HEK293T (cell line): ENCODE results near the gene ATG7.

ENCODE experiments used
- CTCF ChIA-PET: fragments of 350-600 bp; formaldehyde crosslinking; extraction: SDS; loops from one replicate; lab custom pipeline; 2021; ENCODE audit warnings: antibody characterized with exemption, inconsistent platforms; lab: Yijun Ruan, JAX
- POLR2A ChIA-PET: fragments of 350-600 bp; formaldehyde crosslinking; extraction: SDS; loops from one replicate; lab custom pipeline; 2020; ENCODE audit warnings: antibody characterized with exemption, inconsistent platforms; lab: Yijun Ruan, JAX
- DNase-seq: peaks from one replicate; pipeline ENCODE4 v3.0.0; 2012; ENCODE audit warnings: mixed read lengths; ENCODE audit errors: extremely low spot score
- ARNT ChIP-seq: fragments of 450-650 bp; IDR thresholded peaks from 2 replicates; pipeline ENCODE4 v1.6.1; 2017; ENCODE audit warnings: mild to moderate bottlenecking
- BHLHE40 ChIP-seq: fragments of 450-650 bp; IDR thresholded peaks from 2 replicates; pipeline ENCODE4 v1.6.1; 2016; ENCODE audit warnings: mild to moderate bottlenecking, moderate library complexity, borderline replicate concordance
- CTBP1 ChIP-seq: fragments of 450-650 bp; IDR thresholded peaks from 2 replicates; pipeline ENCODE4 v1.6.1; 2016; ENCODE audit warnings: borderline replicate concordance
- ELF4 ChIP-seq: fragments of 450-650 bp; IDR thresholded peaks from 2 replicates; pipeline ENCODE4 v1.6.1; 2017; ENCODE audit warnings: antibody characterized with exemption
- FOXA1 ChIP-seq: fragments of 450-650 bp; IDR thresholded peaks from 2 replicates; pipeline ENCODE4 v1.6.1; 2016; ENCODE audit warnings: mild to moderate bottlenecking
- FOXK2 ChIP-seq: fragments of 450-650 bp; IDR thresholded peaks from 2 replicates; pipeline ENCODE4 v1.6.1; 2016; ENCODE audit warnings: mild to moderate bottlenecking
- FOXM1 ChIP-seq: fragments of 450-650 bp; IDR thresholded peaks from 2 replicates; pipeline ENCODE4 v1.6.1; 2017; ENCODE audit warnings: mild to moderate bottlenecking, borderline replicate concordance
- HDGF ChIP-seq: fragments of 450-650 bp; IDR thresholded peaks from 2 replicates; pipeline ENCODE4 v1.6.1; 2017; ENCODE audit warnings: antibody characterized with exemption, borderline replicate concordance
- L3MBTL2 ChIP-seq: fragments of 450-650 bp; conservative IDR thresholded peaks from 2 replicates; pipeline ENCODE4 v1.6.1; 2016; ENCODE audit warnings: mild to moderate bottlenecking
- LEF1 ChIP-seq: fragments of 450-650 bp; IDR thresholded peaks from 2 replicates; pipeline ENCODE4 v1.6.1; 2017; ENCODE audit warnings: mild to moderate bottlenecking, borderline replicate concordance
- NFRKB ChIP-seq: fragments of 450-650 bp; IDR thresholded peaks from 2 replicates; pipeline ENCODE4 v1.6.1; 2016; ENCODE audit warnings: mild to moderate bottlenecking, moderate library complexity
- SP1 ChIP-seq: fragments of 450-650 bp; IDR thresholded peaks from 2 replicates; pipeline ENCODE4 v1.6.1; 2017
- SUZ12 ChIP-seq: fragments of 450-650 bp; IDR thresholded peaks from 2 replicates; pipeline ENCODE4 v1.6.1; 2016; ENCODE audit warnings: mild to moderate bottlenecking
- TARDBP ChIP-seq: fragments of 450-650 bp; IDR thresholded peaks from 2 replicates; pipeline ENCODE4 v1.6.1; 2016
- ZNF384 ChIP-seq: fragments of 450-650 bp; IDR thresholded peaks from 2 replicates; pipeline ENCODE4 v1.6.1; 2016
- TF ChIP-seq, protein P1 (sequence below): fragments of 450-650 bp; IDR thresholded peaks from 2 replicates; pipeline ENCODE4 v1.6.1; 2016

The ATG7 gene

DNA sequence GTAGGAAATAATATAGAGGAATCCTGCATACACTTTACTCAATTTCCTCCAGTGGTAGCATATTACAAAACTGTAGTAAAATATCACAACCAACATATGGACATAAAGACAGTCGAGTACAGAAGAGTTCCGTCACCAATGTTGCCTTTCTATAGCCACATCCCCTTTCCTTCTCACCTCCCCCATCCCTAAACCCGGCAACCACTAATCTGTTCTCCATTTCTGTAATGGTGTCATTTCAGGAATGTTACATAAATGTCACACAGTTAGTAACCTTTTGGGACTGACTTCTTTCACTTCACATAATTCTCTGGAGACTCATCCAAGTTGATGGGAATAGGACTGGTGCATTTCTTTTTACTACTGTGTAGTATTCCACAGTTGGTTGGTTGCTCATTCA is 41.4 kb upstream of the ATG7 start:
- TF ChIP-seq ZNF384 (no peak), FOXM1 (no peak), SP1 (no peak), TARDBP (no peak), SUZ12 (no peak), L3MBTL2 (no peak), FOXA1 (no peak), LEF1 (no peak), CTBP1 (no peak)
- TF ChIP-seq, protein P1, sequence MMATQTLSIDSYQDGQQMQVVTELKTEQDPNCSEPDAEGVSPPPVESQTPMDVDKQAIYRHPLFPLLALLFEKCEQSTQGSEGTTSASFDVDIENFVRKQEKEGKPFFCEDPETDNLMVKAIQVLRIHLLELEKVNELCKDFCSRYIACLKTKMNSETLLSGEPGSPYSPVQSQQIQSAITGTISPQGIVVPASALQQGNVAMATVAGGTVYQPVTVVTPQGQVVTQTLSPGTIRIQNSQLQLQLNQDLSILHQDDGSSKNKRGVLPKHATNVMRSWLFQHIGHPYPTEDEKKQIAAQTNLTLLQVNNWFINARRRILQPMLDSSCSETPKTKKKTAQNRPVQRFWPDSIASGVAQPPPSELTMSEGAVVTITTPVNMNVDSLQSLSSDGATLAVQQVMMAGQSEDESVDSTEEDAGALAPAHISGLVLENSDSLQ: no peak
- ChIA-PET CTCF (no interaction called here), POLR2A (no interaction called here)
- DNase-seq: no peak

DNA sequence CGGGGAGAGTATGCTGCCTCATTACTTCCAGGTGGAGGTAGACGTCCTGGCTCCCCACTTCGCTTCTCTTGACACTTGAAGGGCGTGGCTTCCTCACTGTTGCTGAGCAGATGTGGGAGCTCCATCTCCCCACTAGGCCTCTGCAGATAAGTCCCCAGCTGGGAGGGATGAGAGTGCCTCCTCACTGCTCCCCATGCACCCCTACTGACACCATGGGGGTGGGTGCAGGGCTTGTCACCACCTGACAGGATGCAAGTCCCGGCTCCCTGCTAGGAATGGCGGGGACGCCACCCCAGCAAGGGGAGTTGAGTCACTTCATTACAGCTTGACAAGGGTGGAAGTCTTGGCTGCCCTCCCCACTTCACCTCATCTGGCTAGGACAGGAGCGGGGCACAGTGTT is 36.8 kb upstream of the ATG7 start:
- DNase-seq: no peak
- TF ChIP-seq ZNF384: no peak
- no peak for TF ChIP-seq FOXK2
- TF ChIP-seq LEF1: no peak
- TF ChIP-seq ELF4: no peak
- TF ChIP-seq, protein P1: no peak
- no peak for TF ChIP-seq HDGF
- TF ChIP-seq TARDBP: no peak
- no peak for TF ChIP-seq CTBP1
- TF ChIP-seq NFRKB: no peak
- TF ChIP-seq ARNT: no peak
- no peak for TF ChIP-seq L3MBTL2
- TF ChIP-seq SUZ12: no peak
- no peak for TF ChIP-seq SP1
- TF ChIP-seq BHLHE40: no peak
- TF ChIP-seq FOXA1: no peak
- no peak for TF ChIP-seq FOXM1
- ChIA-PET CTCF (no interaction called here), POLR2A (no interaction called here)

DNA sequence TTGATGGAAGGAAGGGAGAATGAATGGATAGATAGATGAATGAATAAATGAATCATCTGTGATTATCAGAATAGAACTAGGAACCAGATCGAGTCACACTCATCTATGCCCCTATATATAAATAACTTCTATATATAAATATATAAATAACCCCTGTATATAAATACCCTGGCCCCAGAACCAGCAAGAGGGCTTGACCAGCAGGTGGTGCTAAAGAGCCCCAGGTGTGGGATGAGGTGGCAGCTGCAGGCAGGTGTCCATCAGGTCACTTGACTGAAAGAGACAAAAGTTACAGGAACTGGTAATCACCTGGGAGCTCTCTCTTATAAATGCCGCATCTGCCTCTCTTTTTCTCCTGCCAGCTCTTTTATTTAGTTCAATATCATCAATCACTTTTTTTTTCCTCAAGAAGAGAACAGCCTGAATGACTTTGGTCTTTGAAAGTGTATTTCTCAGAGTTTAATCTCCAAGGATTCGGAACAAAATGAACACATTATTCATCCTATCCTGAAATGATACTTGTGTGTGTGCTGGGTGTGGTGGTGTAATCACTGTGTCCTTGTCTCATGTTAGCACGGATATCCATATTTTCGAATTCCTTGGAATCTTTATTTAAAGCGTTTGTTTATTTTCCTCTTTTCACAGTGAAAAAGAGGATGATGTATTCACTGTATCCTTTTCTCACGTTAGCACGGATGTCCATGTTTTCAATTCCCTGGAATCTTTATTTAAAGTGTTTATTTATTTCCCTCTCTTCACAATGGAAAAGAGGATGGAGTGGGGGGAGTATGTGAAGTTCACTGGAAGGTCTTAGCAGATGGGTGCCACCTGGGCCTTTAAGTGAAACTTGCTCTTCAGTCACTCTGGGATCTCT is 35.4 kb upstream of the ATG7 start:
- ChIA-PET POLR2A (no interaction called here), CTCF (no interaction called here)
- TF ChIP-seq FOXK2 (no peak), SUZ12 (no peak)
- TF ChIP-seq, protein P1: 0 out of 2 replicates have a peak, but pooled peaks have one; percentile 16
- DNase-seq: peak; percentile 63

DNA sequence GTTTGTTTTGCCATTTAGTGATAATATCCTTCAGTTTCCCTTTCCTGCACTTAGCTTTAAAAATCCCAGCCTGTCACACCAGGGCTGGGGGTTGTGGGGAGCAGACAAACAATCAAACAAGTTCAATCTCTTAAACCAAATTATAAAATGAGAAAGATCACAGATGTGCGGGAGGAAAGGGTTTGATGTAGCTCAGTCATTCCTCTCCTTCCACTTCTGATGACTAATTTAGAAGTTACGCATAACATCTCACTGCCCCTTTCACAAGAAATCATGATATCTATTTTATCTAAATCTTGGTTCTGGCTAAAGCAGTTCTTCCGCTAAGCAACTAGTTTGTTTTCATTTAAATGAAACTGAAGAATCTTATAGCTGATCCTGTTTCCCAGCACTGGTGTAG is 34.1 kb upstream of the ATG7 start:
- ChIA-PET CTCF (no interaction called here), POLR2A (no interaction called here)
- TF ChIP-seq FOXA1: no peak
- no peak for TF ChIP-seq FOXK2
- no peak for DNase-seq

DNA sequence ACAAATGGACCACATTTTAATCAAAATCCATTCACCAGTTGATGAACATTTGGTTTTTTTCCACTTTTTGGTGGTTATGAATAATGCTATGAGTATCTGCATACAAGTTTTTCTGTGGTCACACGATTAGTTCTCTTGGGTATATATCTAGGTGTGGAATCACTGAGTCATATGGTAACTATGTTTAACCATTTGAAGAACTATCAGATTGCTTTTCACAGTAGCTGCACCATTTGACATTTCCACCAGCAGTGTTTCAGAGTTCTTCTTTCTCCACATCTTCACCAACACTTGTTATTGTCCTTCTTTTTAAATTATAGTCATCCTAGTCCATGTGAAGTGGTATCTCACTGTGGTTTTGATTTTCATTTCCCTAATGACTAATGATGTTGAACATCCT is 33.3 kb upstream of the ATG7 start:
- POLR2A ChIA-PET: no interaction called here
- CTCF ChIA-PET: no interaction called here
- no peak for TF ChIP-seq FOXK2
- TF ChIP-seq ELF4: no peak
- TF ChIP-seq ARNT: no peak
- no peak for TF ChIP-seq SP1
- TF ChIP-seq TARDBP: no peak
- no peak for TF ChIP-seq L3MBTL2
- TF ChIP-seq HDGF: no peak
- DNase-seq: no peak

DNA sequence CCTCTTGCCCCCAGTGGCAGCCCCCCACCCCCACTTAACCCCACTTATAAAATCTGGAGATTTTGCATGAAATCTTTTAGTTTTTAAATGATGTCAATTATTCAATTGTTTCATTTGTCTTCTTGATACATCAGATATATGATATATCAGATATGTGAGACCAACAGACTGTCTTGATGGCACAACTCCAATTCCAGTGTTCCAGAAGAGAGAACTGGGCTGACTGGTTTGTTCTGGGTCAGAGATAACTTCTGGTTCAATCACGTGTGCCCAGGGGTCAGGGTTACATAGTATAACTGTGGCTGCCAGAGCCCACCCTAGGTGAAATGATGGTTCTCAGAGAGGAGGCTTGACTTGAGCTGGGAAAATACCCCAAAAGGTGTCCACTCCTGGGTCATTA is 32.4 kb upstream of the ATG7 start:
- DNase-seq: no peak
- CTCF ChIA-PET: no interaction called here
- POLR2A ChIA-PET: no interaction called here
- no peak for TF ChIP-seq ZNF384
- no peak for TF ChIP-seq FOXM1
- no peak for TF ChIP-seq TARDBP
- no peak for TF ChIP-seq FOXA1
- no peak for TF ChIP-seq L3MBTL2
- TF ChIP-seq SP1: no peak
- TF ChIP-seq ELF4: no peak
- no peak for TF ChIP-seq FOXK2
- TF ChIP-seq, protein P1: no peak
- TF ChIP-seq HDGF: no peak
- TF ChIP-seq BHLHE40: no peak
- no peak for TF ChIP-seq NFRKB
- no peak for TF ChIP-seq ARNT
- no peak for TF ChIP-seq SUZ12
- TF ChIP-seq CTBP1: no peak
- TF ChIP-seq LEF1: no peak
